ENCODE data around the gene WNK2.

WNK2 gene

DNA sequence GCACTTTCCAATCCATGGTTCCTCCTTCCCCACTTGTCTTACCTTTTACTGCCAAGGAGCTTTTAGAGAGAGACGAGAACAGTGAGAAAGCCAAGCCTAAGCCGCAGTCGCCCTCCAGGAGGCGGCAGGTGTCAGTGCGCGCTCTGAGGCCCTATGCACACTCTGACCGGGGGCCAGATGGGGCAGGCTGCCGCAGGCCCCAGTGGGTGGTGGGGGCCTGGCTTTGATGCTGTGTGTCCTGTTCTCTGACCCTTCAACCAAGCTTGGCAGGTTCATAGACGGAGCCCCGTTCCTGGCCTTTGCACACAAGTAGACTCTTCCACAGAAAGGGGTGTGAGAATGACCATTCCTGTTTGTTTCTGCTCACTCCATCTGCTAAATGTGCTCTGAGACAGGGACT, 77.3 kb downstream of the WNK2 start:
- H3K9me3 ChIP-seq (ENCODE audit: low read depth, low read length), result no peaks in the 10 kb centered on the region
- H3K9ac ChIP-seq (ENCODE audit: insufficient read length), result no peak overlapping the region
- no peak for DNase-seq (ENCODE audit: low read depth, low spot score)
- no peak for TF ChIP-seq POLR2AphosphoS5 (IDR thresholded peaks at IDR 0.05; ENCODE audit: borderline replicate concordance, low read depth, low read length)
- TF ChIP-seq EZH2 (IDR thresholded peaks at IDR 0.05), result no peak
- H3K27ac ChIP-seq, result no peak overlapping the region
- H3K4me3 ChIP-seq, result no peak overlapping the region
- no peaks in the 10 kb centered on the region for H3K36me3 ChIP-seq (ENCODE audit: insufficient read depth, low read length)

DNA sequence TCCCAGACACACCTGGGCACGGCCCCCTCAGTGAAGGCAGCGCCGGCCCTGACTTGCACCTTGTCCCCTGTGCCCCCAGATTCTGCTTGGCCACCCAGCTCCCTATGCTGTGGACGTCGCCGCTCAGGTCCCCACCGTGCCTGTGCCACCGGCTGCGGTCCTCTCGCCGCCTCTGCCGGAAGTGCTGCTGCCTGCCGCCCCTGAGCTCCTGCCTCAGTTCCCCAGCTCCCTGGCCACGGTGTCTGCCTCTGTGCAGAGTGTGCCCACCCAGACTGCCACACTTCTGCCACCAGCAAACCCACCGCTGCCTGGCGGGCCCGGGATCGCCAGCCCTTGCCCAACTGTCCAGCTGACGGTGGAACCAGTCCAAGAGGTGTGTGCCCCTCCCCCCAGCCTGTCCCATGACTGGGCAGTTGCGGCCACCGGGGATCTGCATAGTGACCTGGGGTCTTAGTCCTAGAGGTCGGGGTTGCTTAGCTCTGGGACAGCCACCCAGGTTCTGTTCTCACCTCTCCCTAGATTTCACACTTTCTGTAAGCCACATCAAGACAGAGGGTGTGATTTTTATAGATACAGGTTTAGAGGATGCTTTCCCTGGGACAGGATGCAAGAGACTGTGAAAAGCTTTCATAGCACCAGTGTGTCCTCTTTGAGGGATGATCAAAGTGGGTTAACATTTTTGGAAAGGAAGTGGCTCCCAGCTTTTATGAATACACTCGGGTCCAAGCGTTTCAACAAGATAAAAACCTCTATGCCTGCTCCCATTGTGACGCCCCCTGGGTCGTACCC, 78.0 kb downstream of the WNK2 start:
- H3K4me3 ChIP-seq, result no peak overlapping the region
- no peaks in the 10 kb centered on the region for H3K9me3 ChIP-seq (ENCODE audit: low read depth, low read length)
- no peak for DNase-seq (ENCODE audit: low read depth, low spot score)
- H3K9ac ChIP-seq (ENCODE audit: insufficient read length), result no peak overlapping the region
- no peaks in the 10 kb centered on the region for H3K36me3 ChIP-seq (ENCODE audit: insufficient read depth, low read length)
- TF ChIP-seq POLR2AphosphoS5 (IDR thresholded peaks at IDR 0.05; ENCODE audit: borderline replicate concordance, low read depth, low read length), result no peak
- no peak for TF ChIP-seq EZH2 (IDR thresholded peaks at IDR 0.05)
- TF ChIP-seq FOXP2 (optimal IDR thresholded peaks at IDR 0.05; ENCODE audit: control extremely low read depth, extremely low read length, insufficient read depth), result no peak
- no peak overlapping the region for H3K27ac ChIP-seq

DNA sequence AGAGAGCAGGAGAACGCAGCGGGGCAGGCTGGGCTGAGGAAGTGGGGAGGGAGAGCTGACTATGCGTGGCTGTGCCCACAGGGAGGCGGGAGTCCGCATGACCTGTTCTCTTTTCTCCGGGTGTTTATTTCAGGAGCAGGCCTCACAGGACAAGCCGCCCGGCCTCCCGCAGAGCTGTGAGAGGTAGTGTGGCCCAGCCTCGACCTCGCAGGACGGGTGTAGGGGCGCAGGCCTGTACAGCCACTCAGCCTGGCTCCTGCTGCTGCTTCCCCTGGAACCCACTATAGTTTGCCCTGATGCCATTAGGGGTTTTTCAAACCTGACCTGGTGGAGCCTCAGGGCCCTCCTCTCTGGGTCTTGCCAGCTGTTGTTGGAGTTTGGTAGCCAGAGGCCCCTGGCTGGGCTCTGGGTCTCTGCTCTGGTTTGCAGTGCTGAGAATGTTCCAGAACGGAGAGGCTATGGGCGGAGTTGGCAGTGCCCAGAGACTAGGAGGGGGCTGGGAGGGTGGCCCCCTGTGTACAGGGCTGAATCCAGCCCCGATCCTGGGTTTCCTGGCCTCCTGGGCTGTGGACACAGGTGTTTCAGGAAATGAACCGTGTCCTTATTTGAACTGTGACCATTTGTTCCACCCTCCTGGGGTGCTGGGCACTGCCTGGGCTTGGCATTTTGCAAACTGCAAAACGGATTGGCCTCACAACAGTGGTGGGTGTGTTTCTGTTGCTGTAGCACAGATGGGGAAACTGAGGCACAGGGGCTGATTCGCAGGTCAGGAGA, 78.8 kb downstream of the WNK2 start:
- TF ChIP-seq EZH2 (IDR thresholded peaks at IDR 0.05), result no peak
- TF ChIP-seq FOXP2 (optimal IDR thresholded peaks at IDR 0.05; ENCODE audit: control extremely low read depth, extremely low read length, insufficient read depth), result no peak
- no peak for TF ChIP-seq POLR2AphosphoS5 (IDR thresholded peaks at IDR 0.05; ENCODE audit: borderline replicate concordance, low read depth, low read length)
- Histone ChIP-seq H3K9ac (ENCODE audit: insufficient read length) (no peak overlapping the region), H3K4me3 (no peak overlapping the region), H3K27ac (no peak overlapping the region), H3K36me3 (ENCODE audit: insufficient read depth, low read length) (no peaks in the 10 kb centered on the region), H3K9me3 (ENCODE audit: low read depth, low read length) (no peaks in the 10 kb centered on the region)
- no peak for DNase-seq (ENCODE audit: low read depth, low spot score)

DNA sequence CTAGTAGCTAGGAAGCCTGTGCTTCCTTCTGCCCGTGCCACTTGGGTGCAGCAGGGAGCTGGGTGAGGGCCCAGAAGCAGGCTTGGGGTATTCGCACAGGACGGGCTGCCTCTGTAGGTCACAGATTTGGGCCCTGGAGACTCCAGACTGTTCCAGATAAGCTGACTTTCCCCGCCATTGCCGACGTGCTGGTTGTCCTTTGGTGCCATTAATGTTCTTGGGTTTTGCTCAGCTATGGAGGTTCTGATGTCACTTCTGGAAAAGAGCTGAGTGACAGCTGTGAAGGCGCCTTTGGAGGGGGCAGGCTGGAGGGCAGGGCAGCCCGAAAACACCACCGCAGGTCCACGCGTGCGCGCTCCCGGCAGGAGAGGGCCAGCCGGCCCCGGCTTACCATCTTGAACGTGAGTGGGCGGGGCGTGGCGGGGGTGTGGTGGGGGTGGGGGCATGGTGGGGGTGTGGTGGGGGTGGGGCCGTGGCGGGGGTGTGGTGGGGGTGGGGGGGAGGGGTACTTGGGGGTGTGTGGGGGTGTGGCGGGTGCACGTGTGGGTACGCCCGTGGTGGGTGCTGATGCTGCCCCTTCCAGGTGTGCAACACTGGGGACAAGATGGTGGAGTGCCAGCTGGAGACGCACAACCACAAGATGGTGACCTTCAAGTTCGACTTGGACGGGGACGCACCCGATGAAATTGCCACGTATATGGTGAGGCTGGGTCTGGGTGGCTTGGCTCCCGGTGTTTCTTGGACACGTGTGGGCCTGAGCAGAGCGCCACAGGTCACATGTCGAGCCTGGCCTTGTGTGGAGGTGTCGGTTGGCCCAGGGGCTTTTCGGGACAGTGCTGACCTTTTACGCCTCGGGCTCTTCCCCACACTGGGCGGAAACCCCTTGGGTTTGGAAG, 79.6 kb downstream of the WNK2 start:
- no peaks in the 10 kb centered on the region for H3K9me3 ChIP-seq (ENCODE audit: low read depth, low read length)
- H3K9ac ChIP-seq (ENCODE audit: insufficient read length), result no peak overlapping the region
- no peak overlapping the region for H3K4me3 ChIP-seq
- DNase-seq (ENCODE audit: low read depth, low spot score), result no peak
- no peak overlapping the region for H3K27ac ChIP-seq
- H3K36me3 ChIP-seq (ENCODE audit: insufficient read depth, low read length), result no peaks in the 10 kb centered on the region; the same call in 1 of the 2 replicates
- TF ChIP-seq EZH2 (IDR thresholded peaks at IDR 0.05) (no peak), FOXP2 (optimal IDR thresholded peaks at IDR 0.05; ENCODE audit: control extremely low read depth, extremely low read length, insufficient read depth) (no peak), POLR2AphosphoS5 (IDR thresholded peaks at IDR 0.05; ENCODE audit: borderline replicate concordance, low read depth, low read length) (no peak)

DNA sequence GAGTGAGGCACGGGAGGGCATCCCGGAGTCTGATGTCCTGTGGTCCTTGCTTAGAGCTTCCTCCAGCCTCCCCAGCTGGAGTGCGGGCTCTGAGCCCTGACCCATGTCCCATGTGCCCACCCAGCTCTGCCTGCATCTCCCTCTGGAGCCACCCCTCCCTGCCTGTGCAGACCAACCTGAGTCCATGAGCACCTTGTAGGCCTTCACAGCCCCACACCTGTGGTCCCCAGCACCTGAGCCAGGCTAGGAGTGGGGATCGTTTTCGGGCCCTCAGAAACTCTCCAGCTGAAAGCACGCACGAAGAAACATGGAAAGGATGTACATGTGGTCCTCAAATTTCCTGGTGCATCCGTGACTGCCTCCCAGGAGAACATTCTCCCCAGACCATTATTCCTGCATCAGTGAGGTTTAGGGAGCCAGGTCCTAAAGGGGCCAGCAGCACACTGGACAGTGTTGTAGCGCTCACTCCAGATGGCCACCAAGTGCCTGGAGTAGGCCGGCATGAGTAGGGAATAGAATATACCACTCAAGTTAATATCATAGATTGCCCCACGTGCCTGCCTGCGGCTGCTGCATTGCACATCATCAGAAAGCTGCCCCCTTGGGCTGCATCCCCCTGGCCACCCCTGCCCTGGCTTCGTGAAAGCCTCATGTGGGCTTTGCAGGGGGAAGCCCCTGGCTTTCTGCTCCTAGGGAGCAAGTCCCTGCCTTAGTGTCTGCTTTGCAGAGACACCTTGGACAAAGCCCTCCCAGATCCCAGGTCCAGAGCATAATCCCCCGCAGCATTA, 80.6 kb downstream of the WNK2 start:
- Histone ChIP-seq H3K27ac (no peak overlapping the region), H3K4me3 (no peak overlapping the region), H3K9me3 (ENCODE audit: low read depth, low read length) (no peaks in the 10 kb centered on the region), H3K36me3 (ENCODE audit: insufficient read depth, low read length) (peaks cover 8% of the 10 kb centered on the region; the same call in 1 of the 2 replicates), H3K9ac (ENCODE audit: insufficient read length) (no peak overlapping the region)
- TF ChIP-seq FOXP2 (optimal IDR thresholded peaks at IDR 0.05; ENCODE audit: control extremely low read depth, extremely low read length, insufficient read depth) (no peak), EZH2 (IDR thresholded peaks at IDR 0.05) (no peak), POLR2AphosphoS5 (IDR thresholded peaks at IDR 0.05; ENCODE audit: borderline replicate concordance, low read depth, low read length) (no peak)
- no peak for DNase-seq (ENCODE audit: low read depth, low spot score)

DNA sequence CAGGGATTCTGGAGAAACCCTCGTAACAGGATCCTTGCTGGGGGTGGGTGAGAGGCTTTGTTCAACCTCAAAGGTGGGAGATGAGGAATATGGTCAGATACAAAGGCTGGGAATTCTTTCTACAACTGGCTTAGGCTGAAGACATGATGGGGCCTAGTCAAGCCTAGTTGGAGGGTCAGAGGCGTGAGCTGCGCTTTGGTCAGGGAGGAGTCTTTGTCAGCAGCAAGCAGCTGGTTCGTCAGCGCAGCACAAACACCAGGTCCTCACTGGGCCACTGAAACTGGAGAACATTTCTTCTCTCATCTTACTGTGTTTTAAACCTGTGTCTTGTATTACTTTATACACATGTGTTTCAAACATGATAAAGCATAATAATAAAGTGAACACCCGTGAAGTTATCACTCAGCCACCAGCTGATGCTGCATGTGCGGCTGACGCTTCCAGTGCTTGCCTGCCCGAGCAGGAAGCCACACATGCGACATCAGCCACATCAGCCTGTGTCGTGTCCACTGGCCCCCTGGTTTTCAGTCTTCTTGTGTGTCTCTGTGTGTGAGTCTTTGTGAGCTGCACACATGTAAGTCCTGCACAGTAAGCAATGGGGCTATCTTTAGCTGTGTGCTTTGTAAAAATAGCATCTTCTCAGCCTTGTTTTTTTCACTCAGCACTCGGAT, 81.5 kb downstream of the WNK2 start:
- no peak for TF ChIP-seq POLR2AphosphoS5 (IDR thresholded peaks at IDR 0.05; ENCODE audit: borderline replicate concordance, low read depth, low read length)
- no peak for TF ChIP-seq EZH2 (IDR thresholded peaks at IDR 0.05)
- TF ChIP-seq FOXP2 (optimal IDR thresholded peaks at IDR 0.05; ENCODE audit: control extremely low read depth, extremely low read length, insufficient read depth), result no peak
- H3K36me3 ChIP-seq (ENCODE audit: insufficient read depth, low read length), result peaks cover 15% of the 10 kb centered on the region; the same call in 1 of the 2 replicates
- no peak overlapping the region for H3K27ac ChIP-seq
- H3K9ac ChIP-seq (ENCODE audit: insufficient read length), result no peak overlapping the region
- no peak overlapping the region for H3K4me3 ChIP-seq
- no peak for DNase-seq (ENCODE audit: low read depth, low spot score)
- no peaks in the 10 kb centered on the region for H3K9me3 ChIP-seq (ENCODE audit: low read depth, low read length)

DNA sequence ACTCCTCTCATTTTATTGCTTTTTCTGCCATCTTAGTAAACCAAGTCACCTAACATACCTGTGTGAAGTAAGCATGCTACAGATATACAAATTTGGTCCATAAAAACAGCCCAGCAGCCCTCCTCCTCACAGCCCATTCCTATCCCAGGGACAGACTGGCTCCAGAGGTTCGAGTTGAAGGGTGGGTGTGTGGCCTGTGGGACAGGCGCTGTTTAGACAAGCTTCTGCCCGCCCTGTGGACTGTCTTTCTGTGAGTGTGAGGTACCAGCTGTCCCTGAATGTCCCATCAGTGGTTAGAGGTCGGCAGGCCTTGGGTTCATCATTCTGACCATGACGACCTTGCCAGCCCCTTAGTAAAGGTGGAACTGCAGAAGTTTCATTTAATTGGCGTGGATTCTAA, 82.0 kb downstream of the WNK2 start:
- Histone ChIP-seq H3K27ac (no peak overlapping the region), H3K4me3 (no peak overlapping the region), H3K36me3 (ENCODE audit: insufficient read depth, low read length) (peaks cover 21% of the 10 kb centered on the region; the same call in 1 of the 2 replicates), H3K9me3 (ENCODE audit: low read depth, low read length) (no peaks in the 10 kb centered on the region), H3K9ac (ENCODE audit: insufficient read length) (no peak overlapping the region)
- no peak for DNase-seq (ENCODE audit: low read depth, low spot score)
- TF ChIP-seq POLR2AphosphoS5 (IDR thresholded peaks at IDR 0.05; ENCODE audit: borderline replicate concordance, low read depth, low read length) (no peak), EZH2 (IDR thresholded peaks at IDR 0.05) (no peak), FOXP2 (optimal IDR thresholded peaks at IDR 0.05; ENCODE audit: control extremely low read depth, extremely low read length, insufficient read depth) (no peak)
